OCI-LY1 (cell line): Measurements from ENCODE around the gene NCAPD2.

Source experiments
- H2AFZ ChIP-seq: fragments of 200-600 bp; sonication (generic), shearing (Covaris generic); 2 replicates; pipeline ENCODE4 v1.6.0; 2014; ENCODE audit warnings: antibody characterized with exemption, mild to moderate bottlenecking, low read length
- H3F3A ChIP-seq: fragments of 200-600 bp; sonication (generic), shearing (Covaris generic); 2 replicates; pipeline ENCODE4 v1.6.0; 2014; ENCODE audit warnings: mild to moderate bottlenecking, antibody characterized with exemption, low read length, moderate library complexity; ENCODE audit not compliant: insufficient read depth
- H3K27ac ChIP-seq: fragments of 200-600 bp; sonication (generic); 2 replicates; pipeline ENCODE4 v1.5.1; 2014; ENCODE audit warnings: low read length, mixed run types, mild to moderate bottlenecking, low read depth; ENCODE audit not compliant: poor library complexity, severe bottlenecking
- H3K27me3 ChIP-seq: fragments of 200-600 bp; sonication (generic); 2 replicates; pipeline ENCODE4 v1.6.0; 2014; ENCODE audit warnings: antibody characterized with exemption, mild to moderate bottlenecking, low read length, moderate library complexity; ENCODE audit not compliant: insufficient read depth
- H3K36me3 ChIP-seq: fragments of 200-600 bp; sonication (generic); 2 replicates; pipeline ENCODE4 v1.6.1; 2014; ENCODE audit warnings: mild to moderate bottlenecking, antibody characterized with exemption, low read length, moderate library complexity, mixed read lengths; ENCODE audit not compliant: insufficient read depth
- H3K4me1 ChIP-seq: fragments of 200-600 bp; sonication (generic); 2 replicates; pipeline ENCODE4 v1.5.1; 2014; ENCODE audit warnings: mild to moderate bottlenecking, low read length, moderate library complexity; ENCODE audit not compliant: insufficient read depth, severe bottlenecking
- H3K4me2 ChIP-seq: fragments of 200-600 bp; sonication (generic), shearing (Covaris generic); 2 replicates; pipeline ENCODE4 v1.6.1; 2014; ENCODE audit warnings: low read length
- H3K4me3 ChIP-seq: fragments of 200-600 bp; sonication (generic); 2 replicates; pipeline ENCODE4 v1.5.1; 2014; ENCODE audit warnings: low read length, low read depth, mild to moderate bottlenecking, mixed read lengths; ENCODE audit not compliant: poor library complexity, severe bottlenecking
- H3K79me2 ChIP-seq: fragments of 200-600 bp; shearing (Covaris generic); 2 replicates; pipeline ENCODE4 v1.6.1; 2016; ENCODE audit warnings: mixed run types, low read length, mixed read lengths; ENCODE audit not compliant: insufficient read depth
- H3K9ac ChIP-seq: fragments of 200-600 bp; sonication (generic), shearing (Covaris generic); 2 replicates; pipeline ENCODE4 v1.6.1; 2014; ENCODE audit warnings: mild to moderate bottlenecking, low read length, mixed read lengths
- H3K9me2 ChIP-seq: fragments of 200-600 bp; sonication (generic), shearing (Covaris generic); 2 replicates; pipeline ENCODE4 v1.6.1; 2014; ENCODE audit warnings: low read depth, mild to moderate bottlenecking, low read length, mixed read lengths
- H3K9me3 ChIP-seq: fragments of 200-600 bp; shearing (Covaris generic); 2 replicates; pipeline ENCODE4 v1.6.1; 2014; ENCODE audit warnings: low read length, mixed read lengths
- H4K20me1 ChIP-seq: fragments of 200-600 bp; sonication (generic), shearing (Covaris generic); 2 replicates; pipeline ENCODE4 v1.6.0; 2016; ENCODE audit warnings: mild to moderate bottlenecking, low read length; ENCODE audit not compliant: insufficient read depth
- EZH2 ChIP-seq: fragments of 200-600 bp; sonication (generic), shearing (Covaris generic); IDR thresholded peaks from 2 replicates; pipeline ENCODE4 v1.8.0; 2017; ENCODE audit warnings: borderline replicate concordance, mixed run types, mild to moderate bottlenecking, antibody characterized with exemption, low read length, moderate library complexity, mixed read lengths
- TF ChIP-seq, protein P1 (sequence below): fragments of 200-600 bp; sonication (generic), shearing (Covaris generic); IDR thresholded peaks from 2 replicates; pipeline ENCODE4 v1.5.1; 2017; ENCODE audit warnings: mild to moderate bottlenecking, antibody characterized with exemption, low read length, moderate library complexity, mixed read lengths

The NCAPD2 gene

DNA sequence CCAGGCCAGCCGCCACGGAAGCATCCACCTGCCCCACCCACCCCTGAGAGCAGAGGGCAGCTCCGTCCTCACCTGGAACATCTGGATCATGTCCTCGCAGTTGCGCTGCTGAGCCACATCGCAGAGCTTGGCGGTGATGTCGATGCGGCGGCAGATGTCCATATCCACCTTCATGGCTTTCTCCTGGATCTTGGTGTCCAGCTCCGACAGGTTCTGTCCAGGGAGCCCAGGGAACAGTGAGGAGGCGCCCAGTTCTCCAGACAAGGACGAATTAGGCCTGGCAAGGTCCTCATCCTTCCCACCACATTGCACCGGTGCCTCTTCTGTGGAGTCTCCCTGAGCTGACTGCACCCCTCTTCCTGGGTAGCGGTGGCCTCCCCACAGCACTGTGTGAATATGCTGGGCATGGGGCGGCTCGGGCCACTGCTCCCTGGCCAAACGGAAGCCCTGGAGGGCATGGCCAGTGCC lies 55.8 kb downstream of the NCAPD2 start:
- no peak overlapping the region for H3K9ac ChIP-seq
- H2AFZ ChIP-seq = no peak overlapping the region
- H4K20me1 ChIP-seq = no peaks in the 10 kb centered on the region
- H3F3A ChIP-seq = no peaks in the 10 kb centered on the region
- TF ChIP-seq, protein P1, sequence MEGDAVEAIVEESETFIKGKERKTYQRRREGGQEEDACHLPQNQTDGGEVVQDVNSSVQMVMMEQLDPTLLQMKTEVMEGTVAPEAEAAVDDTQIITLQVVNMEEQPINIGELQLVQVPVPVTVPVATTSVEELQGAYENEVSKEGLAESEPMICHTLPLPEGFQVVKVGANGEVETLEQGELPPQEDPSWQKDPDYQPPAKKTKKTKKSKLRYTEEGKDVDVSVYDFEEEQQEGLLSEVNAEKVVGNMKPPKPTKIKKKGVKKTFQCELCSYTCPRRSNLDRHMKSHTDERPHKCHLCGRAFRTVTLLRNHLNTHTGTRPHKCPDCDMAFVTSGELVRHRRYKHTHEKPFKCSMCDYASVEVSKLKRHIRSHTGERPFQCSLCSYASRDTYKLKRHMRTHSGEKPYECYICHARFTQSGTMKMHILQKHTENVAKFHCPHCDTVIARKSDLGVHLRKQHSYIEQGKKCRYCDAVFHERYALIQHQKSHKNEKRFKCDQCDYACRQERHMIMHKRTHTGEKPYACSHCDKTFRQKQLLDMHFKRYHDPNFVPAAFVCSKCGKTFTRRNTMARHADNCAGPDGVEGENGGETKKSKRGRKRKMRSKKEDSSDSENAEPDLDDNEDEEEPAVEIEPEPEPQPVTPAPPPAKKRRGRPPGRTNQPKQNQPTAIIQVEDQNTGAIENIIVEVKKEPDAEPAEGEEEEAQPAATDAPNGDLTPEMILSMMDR = no peak
- TF ChIP-seq EZH2 = no peak
- no peaks in the 10 kb centered on the region for H3K27me3 ChIP-seq
- H3K4me1 ChIP-seq = peaks cover 29% of the 10 kb centered on the region
- H3K9me3 ChIP-seq = no peaks in the 10 kb centered on the region
- H3K4me2 ChIP-seq = no peak overlapping the region
- 0 out of 2 replicates have a peak, but pooled peaks cover 6% of the 10 kb centered on the region for H3K79me2 ChIP-seq
- peaks cover 42% of the 10 kb centered on the region for H3K36me3 ChIP-seq
- no peaks in the 10 kb centered on the region for H3K9me2 ChIP-seq
- H3K4me3 ChIP-seq = no peak overlapping the region
- no peak overlapping the region for H3K27ac ChIP-seq

GRCh38 chr12:6550294-6551062 lies 56.6 kb downstream of the NCAPD2 start:
- H3K4me1 ChIP-seq = peaks cover 33% of the 10 kb centered on the region

DNA sequence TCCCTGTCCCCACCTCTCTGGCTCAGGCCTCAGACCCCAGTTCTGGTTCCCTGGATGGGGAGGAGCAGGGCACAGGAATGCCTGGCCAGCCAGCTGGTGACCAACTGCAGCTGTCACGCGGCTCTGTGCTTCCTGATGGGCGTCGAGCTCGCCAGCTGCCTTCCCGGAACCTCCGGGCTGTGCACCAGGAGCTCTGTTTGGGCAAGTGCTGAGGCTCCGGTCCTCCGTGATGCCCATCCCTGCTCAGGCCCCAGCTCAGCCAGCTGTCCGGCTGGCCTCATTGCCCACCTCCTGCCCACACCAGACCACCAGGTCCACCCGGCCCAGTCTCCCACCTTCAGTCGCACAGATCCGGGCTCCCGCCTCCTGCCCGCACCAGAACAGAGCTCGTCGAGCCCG lies 57.2 kb downstream of the NCAPD2 start:
- no peak overlapping the region for H3K27ac ChIP-seq
- H3F3A ChIP-seq = no peaks in the 10 kb centered on the region
- TF ChIP-seq, protein P1 = no peak
- TF ChIP-seq EZH2 = no peak
- H4K20me1 ChIP-seq = no peaks in the 10 kb centered on the region
- H3K9me2 ChIP-seq = no peaks in the 10 kb centered on the region
- H3K4me1 ChIP-seq = peaks cover 34% of the 10 kb centered on the region
- no peak overlapping the region for H3K4me2 ChIP-seq
- no peak overlapping the region for H3K4me3 ChIP-seq
- H3K36me3 ChIP-seq = peaks cover 36% of the 10 kb centered on the region
- no peaks in the 10 kb centered on the region for H3K9me3 ChIP-seq
- 0 out of 2 replicates have a peak, but pooled peaks cover 11% of the 10 kb centered on the region for H3K79me2 ChIP-seq
- no peak overlapping the region for H2AFZ ChIP-seq
- H3K9ac ChIP-seq = no peak overlapping the region
- no peaks in the 10 kb centered on the region for H3K27me3 ChIP-seq

More at GRCh38 chr12:6550294-6551062, 56.6 kb downstream of the NCAPD2 start:
- Histone ChIP-seq H3K27ac (no peak overlapping the region), H3K4me2 (no peak overlapping the region), H3F3A (no peaks in the 10 kb centered on the region), H3K27me3 (no peaks in the 10 kb centered on the region), H3K4me3 (no peak overlapping the region), H3K79me2 (0 out of 2 replicates have a peak, but pooled peaks cover 11% of the 10 kb centered on the region), H3K9me3 (no peaks in the 10 kb centered on the region), H2AFZ (no peak overlapping the region), H4K20me1 (no peaks in the 10 kb centered on the region), H3K9ac (no peak overlapping the region), H3K9me2 (no peaks in the 10 kb centered on the region), H3K36me3 (peaks cover 42% of the 10 kb centered on the region)
- TF ChIP-seq EZH2 = no peak
- TF ChIP-seq, protein P1 = no peak
